SK-N-SH (cell line): ENCODE measurements around the gene SLC51A. TPM values are rescaled to one million over a fixed set of nuclear protein-coding genes. Genes with fewer than 3 reads are reported as not detected.
"Not testable (repeated sequence)": the region's sequence is repeated elsewhere in the genome, so short reads cannot be mapped to it uniquely, and the experiment has no call there.

Experiments used
- CTCF ChIA-PET: fragments of 300-600, 350-600 bp; formaldehyde crosslinking; extraction: SDS; loops from one replicate; lab custom pipeline; 2021; lab: Yijun Ruan, JAX
- POLR2A ChIA-PET: fragments of 350-600 bp; sonication (Branson Sonifier 250); formaldehyde crosslinking; extraction: SDS; loops from one replicate; lab custom pipeline; 2020; ENCODE audit warnings: antibody characterized with exemption, inconsistent platforms; lab: Yijun Ruan, JAX
- DNase-seq: peaks from one replicate; pipeline ENCODE4 v3.0.0; 2012
- H2AFZ ChIP-seq: fragments of 200-600 bp; sonication (generic); 2 replicates; pipeline ENCODE4 v1.8.1; 2016; ENCODE audit warnings: antibody characterized with exemption, mild to moderate bottlenecking, low read depth
- H3F3A ChIP-seq: fragments of 200-600 bp; sonication (generic); replicated peaks from 2 replicates; pipeline ENCODE3; 2016; ENCODE audit warnings: antibody characterized with exemption, mild to moderate bottlenecking; ENCODE audit not compliant: insufficient read depth
- H3K27ac ChIP-seq, 2 experiments: fragments of 200-500 bp in 1 of 2; fragments of 200-600 bp in 1 of 2; sonication (Bioruptor generic) in 1 of 2; sonication (generic), shearing (Covaris generic) in 1 of 2; 2 replicates each; pipeline versions ENCODE4 v1.5.1 to v1.6.1; 2014 to 2016; ENCODE audit warnings: low read depth in 2 of 2, inconsistent platforms in 1 of 2, low read length in 1 of 2, mild to moderate bottlenecking in 1 of 2, mixed read lengths in 1 of 2
- H3K27me3 ChIP-seq: fragments of 200-600 bp; sonication (generic), shearing (Covaris generic); 2 replicates; pipeline ENCODE4 v1.6.1; 2016; ENCODE audit warnings: mixed run types; ENCODE audit not compliant: insufficient read depth
- H3K36me3 ChIP-seq, 2 experiments: fragments of 200-500 bp in 1 of 2; fragments of 200-600 bp in 1 of 2; sonication (Bioruptor generic) in 1 of 2; sonication (generic) in 1 of 2; replicated peaks in 1 of 2; 2 replicates each; pipeline versions ENCODE3 to v1.5.1; 2014 to 2016; ENCODE audit warnings: low read length in 1 of 2, mild to moderate bottlenecking in 1 of 2; ENCODE audit not compliant: insufficient read depth in 2 of 2, control insufficient read depth in 1 of 2
- H3K4me1 ChIP-seq, 2 experiments: fragments of 200-500 bp in 1 of 2; fragments of 200-600 bp in 1 of 2; sonication (Bioruptor generic) in 1 of 2; sonication (generic), shearing (Covaris generic) in 1 of 2; 2 replicates each; pipeline versions ENCODE4 v1.5.1 to v1.6.1; 2014 to 2016; ENCODE audit warnings: low read depth in 1 of 2, low read length in 1 of 2, mixed run types in 1 of 2; ENCODE audit not compliant: insufficient read depth in 2 of 2, control insufficient read depth in 1 of 2
- H3K4me2 ChIP-seq: fragments of 200-600 bp; sonication (generic), shearing (Covaris generic); 2 replicates; pipeline ENCODE4 v1.6.1; 2017; ENCODE audit warnings: mixed run types
- H3K4me3 ChIP-seq, 2 experiments: fragments of 200-500 bp in 1 of 2; fragments of 200-600 bp in 1 of 2; sonication (Bioruptor generic) in 1 of 2; sonication (generic), shearing (Covaris generic) in 1 of 2; 2 replicates each; pipeline versions ENCODE4 v1.5.1 to v1.8.1; 2014 to 2016; ENCODE audit warnings: low read depth in 2 of 2, inconsistent platforms in 1 of 2, low read length in 1 of 2, mild to moderate bottlenecking in 1 of 2, mixed read lengths in 1 of 2, moderate library complexity in 1 of 2
- H3K79me2 ChIP-seq: fragments of 200-600 bp; sonication (generic); 2 replicates; pipeline ENCODE4 v1.8.1; 2017; ENCODE audit warnings: mild to moderate bottlenecking; ENCODE audit not compliant: insufficient read depth
- H3K9ac ChIP-seq: fragments of 200-600 bp; sonication (generic); 2 replicates; pipeline ENCODE4 v1.6.1; 2017; ENCODE audit warnings: mixed run types
- H3K9me2 ChIP-seq: fragments of 200-600 bp; sonication (generic); 2 replicates; pipeline ENCODE4 v1.6.1; 2017; ENCODE audit warnings: mixed run types
- H3K9me3 ChIP-seq: fragments of 200-600 bp; sonication (generic); 2 replicates; pipeline ENCODE4 v1.6.1; 2017; ENCODE audit warnings: mixed run types, mild to moderate bottlenecking, moderate library complexity
- H4K20me1 ChIP-seq: fragments of 200-600 bp; sonication (generic); 2 replicates; pipeline ENCODE4 v1.6.1; 2017; ENCODE audit warnings: mild to moderate bottlenecking, mixed run types; ENCODE audit not compliant: insufficient read depth
- EZH2phosphoT487 ChIP-seq: fragments of 200-600 bp; sonication (generic); IDR thresholded peaks from 2 replicates; pipeline ENCODE4 v1.6.1; 2017; ENCODE audit warnings: low read depth, mixed run types, mild to moderate bottlenecking, antibody characterized with exemption, moderate library complexity, borderline replicate concordance
- JUND ChIP-seq: IDR thresholded peaks from 2 replicates; pipeline ENCODE4 v1.4.0; 2012
- MXI1 ChIP-seq: IDR thresholded peaks from 2 replicates; pipeline ENCODE4 v1.6.1; 2012; ENCODE audit warnings: mild to moderate bottlenecking, low read depth, low read length, improper control_type of control experiment
- POLR2AphosphoS5 ChIP-seq: IDR thresholded peaks from 2 replicates; pipeline ENCODE4 v1.6.1; 2012; ENCODE audit warnings: low read depth, low read length
- RCOR1 ChIP-seq: fragments of 150-350 bp; IDR thresholded peaks from 2 replicates; pipeline ENCODE4 v1.6.1; 2017; ENCODE audit warnings: antibody characterized with exemption, low read length
- SMC3 ChIP-seq: IDR thresholded peaks from 2 replicates; pipeline ENCODE4 v1.6.1; 2012; ENCODE audit warnings: low read depth, low read length, improper control_type of control experiment
- TEAD4 ChIP-seq: IDR thresholded peaks from 2 replicates; pipeline ENCODE4 v1.4.0; 2012; ENCODE audit warnings: mild to moderate bottlenecking, borderline replicate concordance; ENCODE audit not compliant: insufficient read depth
- WGBS: methylation state at CpG from one replicate; pipeline ENCODE4 v1.1.6; 2017; ENCODE audit warnings: low lambda C conversion rate; 5-methylcytosine and 5-hydroxymethylcytosine counted together
- polyA plus RNA-seq, 3 experiments: library from polyadenylated mRNA; depleted of rRNA; stranded (reverse); fragments of >200 nt; gene quantifications; 2 replicates each; pipeline ENCODE4 v1.2.3, GENCODE V29; 2012
- TF ChIP-seq, protein P1 (sequence below): IDR thresholded peaks from 2 replicates; pipeline ENCODE4 v1.4.0; 2012; ENCODE audit warnings: low read depth, borderline replicate concordance
- TF ChIP-seq, protein P2 (sequence below): fragments of 150-350 bp; IDR thresholded peaks from 2 replicates; pipeline ENCODE4 v1.6.1; 2017; ENCODE audit warnings: antibody characterized with exemption, low read length, low read depth, borderline replicate concordance

SLC51A gene
- polyA plus RNA-seq, 1 of the 3 experiments (the other 2 are of a cell fraction): not detected

DNA sequence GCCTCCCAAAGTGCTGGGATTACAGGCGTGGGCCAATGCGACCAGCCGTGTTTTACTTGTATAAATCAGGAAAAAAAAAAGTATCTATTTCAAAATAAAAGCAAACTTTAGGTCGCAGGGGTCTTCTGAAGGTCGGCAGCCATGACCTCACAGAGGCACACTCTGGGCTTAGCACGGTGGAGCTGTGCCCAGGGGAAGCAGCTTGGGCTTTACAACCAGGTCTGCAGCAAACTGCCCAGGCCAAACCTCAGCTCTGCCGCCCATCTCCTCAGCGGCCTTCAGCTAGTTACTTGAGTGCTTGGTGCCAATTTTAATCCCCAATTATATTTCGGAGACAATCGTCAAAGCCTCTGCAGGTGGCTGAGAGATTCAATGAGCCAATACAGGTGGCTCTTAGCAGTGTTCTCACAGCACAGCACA, 35.2 kb upstream of the SLC51A start:
- Histone ChIP-seq H3K9me2 (no peaks in the 10 kb centered on the region), H3K27me3 (no peaks in the 10 kb centered on the region), H3K9me3 (no peaks in the 10 kb centered on the region), H3K36me3 (no peaks in the 10 kb centered on the region), H2AFZ (no peak overlapping the region), H3K4me3 (no peak overlapping the region), H3K4me1 (peaks cover 0 to 10% of the 10 kb centered on the region in 2 experiments; a peak in 2 of 4 replicates), H4K20me1 (no peaks in the 10 kb centered on the region), H3K27ac (no peak overlapping the region), H3K9ac (no peak overlapping the region), H3K79me2 (no peaks in the 10 kb centered on the region), H3F3A (no peaks in the 10 kb centered on the region), H3K4me2 (no peak overlapping the region)
- peak; percentile 8 for DNase-seq
- WGBS: 82% methylated on average over 8 of the region's 10 CpGs
- ChIA-PET CTCF (interaction anchor here (0.6 to 1.7 kb wide), 3 partner anchors 14 to 26 kb away, joined by 3 to 8 read pairs (median 5); no protein-coding TSS in a partner anchor), POLR2A (no interaction called here)
- TF ChIP-seq, protein P1, sequence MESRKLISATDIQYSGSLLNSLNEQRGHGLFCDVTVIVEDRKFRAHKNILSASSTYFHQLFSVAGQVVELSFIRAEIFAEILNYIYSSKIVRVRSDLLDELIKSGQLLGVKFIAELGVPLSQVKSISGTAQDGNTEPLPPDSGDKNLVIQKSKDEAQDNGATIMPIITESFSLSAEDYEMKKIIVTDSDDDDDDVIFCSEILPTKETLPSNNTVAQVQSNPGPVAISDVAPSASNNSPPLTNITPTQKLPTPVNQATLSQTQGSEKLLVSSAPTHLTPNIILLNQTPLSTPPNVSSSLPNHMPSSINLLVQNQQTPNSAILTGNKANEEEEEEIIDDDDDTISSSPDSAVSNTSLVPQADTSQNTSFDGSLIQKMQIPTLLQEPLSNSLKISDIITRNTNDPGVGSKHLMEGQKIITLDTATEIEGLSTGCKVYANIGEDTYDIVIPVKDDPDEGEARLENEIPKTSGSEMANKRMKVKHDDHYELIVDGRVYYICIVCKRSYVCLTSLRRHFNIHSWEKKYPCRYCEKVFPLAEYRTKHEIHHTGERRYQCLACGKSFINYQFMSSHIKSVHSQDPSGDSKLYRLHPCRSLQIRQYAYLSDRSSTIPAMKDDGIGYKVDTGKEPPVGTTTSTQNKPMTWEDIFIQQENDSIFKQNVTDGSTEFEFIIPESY: no peak

DNA sequence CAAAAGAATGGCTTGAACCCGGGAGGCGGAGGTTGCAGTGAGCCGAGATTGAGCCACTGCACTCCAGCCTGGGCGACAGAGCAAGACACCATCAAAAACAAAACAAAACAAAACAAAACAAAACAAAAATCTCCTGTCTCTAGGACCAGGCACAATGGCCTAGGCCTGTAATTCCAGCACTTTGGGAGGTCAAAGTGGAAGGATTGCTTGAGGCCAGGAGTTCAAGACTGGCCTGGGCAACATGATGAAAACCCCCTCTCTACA, 32.2 kb upstream of the SLC51A start:
- H2AFZ ChIP-seq, H3K9ac ChIP-seq, POLR2A ChIA-PET, H3K27me3 ChIP-seq, H3K4me2 ChIP-seq, DNase-seq, H3K27ac ChIP-seq, H3K9me3 ChIP-seq, H3K79me2 ChIP-seq, H3K36me3 ChIP-seq, H3K4me3 ChIP-seq, H3F3A ChIP-seq, H3K9me2 ChIP-seq, H4K20me1 ChIP-seq: not testable (repeated sequence)
- CTCF ChIA-PET: interaction anchor here (1.6 to 2.3 kb wide), 2 partner anchors 9 to 110 kb away, joined by 4 to 7 read pairs; no protein-coding TSS in a partner anchor
- H3K4me1 ChIP-seq: peaks cover 0 to 20% of the 10 kb centered on the region in 2 experiments; a peak in 2 of 4 replicates
- 66% methylated on average over 4 of the region's 4 CpGs for WGBS

DNA sequence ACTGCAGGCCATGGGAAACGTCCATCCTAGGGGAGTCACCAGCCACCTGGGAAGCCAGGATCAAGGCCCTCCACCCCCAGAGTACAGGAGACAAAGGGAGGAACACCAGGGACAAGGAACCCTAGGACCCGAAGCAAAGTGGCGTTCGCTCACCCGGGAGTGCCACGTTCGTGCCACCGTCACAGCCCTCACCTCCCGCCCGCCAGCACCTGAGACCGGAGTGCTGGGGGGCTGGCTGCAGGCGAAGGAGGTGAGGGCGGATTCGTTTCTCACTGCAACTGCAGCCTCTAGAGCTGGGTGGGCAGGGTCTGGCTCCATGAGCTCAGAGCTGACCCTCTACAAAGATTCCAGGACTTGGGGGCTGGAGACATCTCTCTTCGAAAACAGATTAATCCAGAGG, 31.5 kb upstream of the SLC51A start:
- no peaks in the 10 kb centered on the region for H3F3A ChIP-seq
- H3K27me3 ChIP-seq: no peaks in the 10 kb centered on the region
- no peak overlapping the region for H3K9ac ChIP-seq
- H3K9me2 ChIP-seq: no peaks in the 10 kb centered on the region
- no peaks in the 10 kb centered on the region for H3K36me3 ChIP-seq
- WGBS: 72% methylated on average over 4 of the region's 15 CpGs
- ChIA-PET POLR2A (no interaction called here), CTCF (interaction anchor here (1.6 to 3.5 kb wide), 2 partner anchors 9 to 12 kb away, joined by 4 to 23 read pairs; no protein-coding TSS in a partner anchor)
- H3K4me2 ChIP-seq: no peak overlapping the region
- no peak overlapping the region for H3K4me3 ChIP-seq
- no peaks in the 10 kb centered on the region for H3K9me3 ChIP-seq
- H3K4me1 ChIP-seq: peaks cover 0 to 13% of the 10 kb centered on the region in 2 experiments; a peak in 2 of 4 replicates
- peak; percentile 10 for DNase-seq
- H3K79me2 ChIP-seq: no peaks in the 10 kb centered on the region
- no peak overlapping the region for H2AFZ ChIP-seq
- TF ChIP-seq EZH2phosphoT487 (no peak), JUND (no peak), MXI1 (no peak), RCOR1 (no peak), TEAD4 (no peak), POLR2AphosphoS5 (no peak), SMC3 (no peak)
- TF ChIP-seq, protein P2, sequence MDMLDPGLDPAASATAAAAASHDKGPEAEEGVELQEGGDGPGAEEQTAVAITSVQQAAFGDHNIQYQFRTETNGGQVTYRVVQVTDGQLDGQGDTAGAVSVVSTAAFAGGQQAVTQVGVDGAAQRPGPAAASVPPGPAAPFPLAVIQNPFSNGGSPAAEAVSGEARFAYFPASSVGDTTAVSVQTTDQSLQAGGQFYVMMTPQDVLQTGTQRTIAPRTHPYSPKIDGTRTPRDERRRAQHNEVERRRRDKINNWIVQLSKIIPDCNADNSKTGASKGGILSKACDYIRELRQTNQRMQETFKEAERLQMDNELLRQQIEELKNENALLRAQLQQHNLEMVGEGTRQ: no peak
- H4K20me1 ChIP-seq: no peaks in the 10 kb centered on the region
- H3K27ac ChIP-seq: no peak overlapping the region
